GM04504 (cell line): Measurements from ENCODE around the gene ARID3A.

Source experiments
- DNase-seq: peaks from one replicate; pipeline ENCODE4 v3.0.0-alpha.2; 2012; ENCODE audit warnings: low read depth

Gene ARID3A

DNA sequence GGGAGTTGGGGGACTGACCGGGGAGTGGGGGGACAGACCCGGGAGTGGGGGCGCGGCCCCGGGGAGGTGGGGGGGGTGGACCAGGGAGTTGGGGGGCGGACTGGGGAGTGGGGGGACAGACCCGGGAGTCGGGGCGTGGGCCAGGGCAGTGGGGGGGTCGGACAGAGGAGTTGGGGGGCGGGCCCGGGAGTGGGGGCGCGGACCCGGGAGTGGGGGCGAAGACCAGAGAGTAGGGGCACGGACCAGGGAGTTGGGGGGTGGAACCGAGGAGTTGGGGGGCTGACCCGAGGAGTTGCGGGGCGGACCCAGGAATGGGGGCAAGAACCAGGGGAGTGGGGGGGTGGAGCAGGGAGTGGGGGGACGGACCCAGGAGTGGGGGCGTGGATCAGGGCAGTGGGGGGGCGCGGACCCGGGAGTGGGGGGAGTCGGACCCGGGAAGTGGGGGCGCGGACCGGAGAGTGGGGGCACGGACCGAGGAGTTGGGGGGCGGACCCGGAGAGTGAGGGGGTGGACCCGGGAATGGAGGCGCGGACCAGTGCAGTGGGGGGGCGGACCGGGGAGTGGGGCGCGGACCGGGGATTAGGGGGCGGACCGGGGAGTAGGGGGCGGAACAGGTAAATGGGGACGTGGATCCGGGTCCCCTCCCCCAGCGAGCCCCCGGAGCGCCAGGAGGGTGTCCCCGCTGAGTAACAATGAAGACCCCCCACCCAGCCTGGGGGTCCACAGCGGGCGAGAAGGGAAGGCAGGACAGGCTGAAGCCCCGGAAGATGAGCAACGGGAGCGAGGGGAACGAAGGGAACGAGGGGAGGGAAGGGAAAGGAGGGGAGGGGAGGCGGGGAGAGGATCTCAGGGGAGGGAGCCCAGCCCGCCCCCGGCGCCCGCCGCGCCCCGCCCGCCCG lies 13.4 kb upstream of the ARID3A start:
- DNase-seq: no peak

DNA sequence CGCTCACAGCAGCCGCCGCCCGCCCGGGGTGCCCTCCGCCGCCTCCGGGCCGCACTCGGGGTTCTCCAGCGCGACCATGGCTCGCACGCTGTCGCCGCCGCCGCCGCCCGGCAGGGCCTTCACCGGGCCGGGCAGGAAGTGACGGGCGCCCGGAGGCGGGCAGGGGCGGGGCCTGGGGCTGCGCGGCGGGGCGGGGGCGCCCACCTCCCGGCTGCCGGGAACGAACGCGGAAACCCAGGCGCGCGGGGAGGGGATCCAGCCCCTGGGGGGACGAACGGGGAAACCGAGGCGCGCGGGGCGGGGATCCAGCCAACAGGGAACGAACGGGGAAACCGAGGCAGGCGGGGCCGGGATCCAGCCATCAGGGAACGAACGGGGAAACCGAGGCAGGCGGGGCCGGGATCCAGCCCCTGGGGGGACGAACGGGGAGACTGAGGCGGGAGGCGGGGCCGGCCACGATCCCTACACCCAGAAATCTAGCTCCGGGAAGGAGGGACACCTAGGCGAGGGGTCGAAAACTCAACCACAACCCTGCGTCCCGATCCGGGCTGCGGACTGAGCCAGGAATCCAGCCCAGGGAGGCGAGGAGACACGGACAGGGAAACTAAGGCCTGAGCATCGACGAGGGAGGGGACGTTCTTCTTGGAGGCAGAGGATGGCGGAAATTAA lies 12.6 kb upstream of the ARID3A start, which contains the start of gene R3HDM4:
Gene R3HDM4, minus strand, starts transcription at position 140 of the 669 bp plus-strand sequence. Its CDS starts 62 bp downstream, at position 78.
- no peak for DNase-seq

DNA sequence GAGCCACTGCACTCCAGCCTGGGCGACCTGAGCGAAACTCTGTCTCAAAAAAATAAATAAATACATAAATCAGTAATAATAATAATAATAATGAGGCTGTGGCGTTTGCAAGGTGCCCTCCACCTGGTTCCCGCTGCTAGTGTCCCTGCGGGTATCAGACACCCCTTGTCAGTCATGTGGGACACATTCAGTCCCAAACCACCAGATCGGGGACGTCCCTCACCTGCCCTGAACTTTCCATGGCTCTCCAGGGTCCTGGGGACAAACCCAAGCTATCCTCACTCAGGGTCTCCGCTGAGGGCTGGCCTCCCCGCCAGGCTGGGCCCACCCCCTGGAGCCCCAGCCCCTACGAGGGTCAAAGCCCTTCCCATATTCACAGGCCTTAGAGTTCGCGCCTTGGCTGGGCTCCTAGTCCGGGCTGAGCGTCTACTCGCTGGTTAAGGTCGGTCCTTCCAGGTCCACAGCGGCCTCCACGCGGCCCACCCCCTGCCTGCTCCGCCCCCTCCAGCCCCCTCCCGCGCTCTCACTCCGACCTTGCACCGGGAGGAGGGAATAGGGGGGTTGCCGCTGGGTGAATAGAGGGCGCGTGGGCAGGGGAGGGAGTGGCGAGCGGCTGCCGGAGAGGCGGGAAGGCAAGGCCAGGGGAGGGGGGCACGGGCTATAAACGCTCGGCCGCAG lies 9.1 kb upstream of the ARID3A start:
- no peak for DNase-seq

DNA sequence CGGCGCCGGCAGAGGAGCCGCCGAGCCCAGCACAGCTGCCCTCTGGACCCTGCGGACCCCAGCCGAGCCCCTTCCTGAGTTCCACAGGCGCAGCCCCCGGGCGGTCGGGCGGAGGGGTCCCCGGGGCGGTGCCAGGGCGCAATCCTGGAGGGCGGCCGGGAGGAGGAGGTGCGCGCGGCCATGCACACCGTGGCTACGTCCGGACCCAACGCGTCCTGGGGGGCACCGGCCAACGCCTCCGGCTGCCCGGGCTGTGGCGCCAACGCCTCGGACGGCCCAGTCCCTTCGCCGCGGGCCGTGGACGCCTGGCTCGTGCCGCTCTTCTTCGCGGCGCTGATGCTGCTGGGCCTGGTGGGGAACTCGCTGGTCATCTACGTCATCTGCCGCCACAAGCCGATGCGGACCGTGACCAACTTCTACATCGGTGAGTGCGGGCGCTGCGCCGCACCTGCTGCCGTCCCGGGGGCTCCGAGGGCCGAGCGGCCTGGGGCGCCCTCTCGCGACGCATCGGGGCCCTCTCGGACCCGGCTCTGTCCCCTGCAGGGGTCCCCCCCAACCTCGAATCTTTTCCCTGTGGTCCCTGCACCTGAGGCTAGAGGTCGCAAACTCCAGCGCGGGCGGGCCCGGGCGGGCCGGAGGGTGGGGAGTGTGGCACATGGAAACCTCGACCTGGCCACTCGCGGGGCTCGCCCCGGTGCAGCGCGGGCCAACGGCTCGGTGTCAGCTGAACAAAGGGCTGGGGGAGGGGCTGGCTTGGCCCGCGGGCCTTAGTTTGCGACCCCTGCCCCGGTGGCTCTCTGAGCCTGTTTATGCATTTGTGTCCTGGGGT lies 8.3 kb upstream of the ARID3A start, which contains the start of gene KISS1R:
Gene KISS1R, plus strand, starts transcription at position 11 of the 829 bp plus-strand sequence. Its CDS starts 170 bp downstream, at position 181.
- DNase-seq: no peak

DNA sequence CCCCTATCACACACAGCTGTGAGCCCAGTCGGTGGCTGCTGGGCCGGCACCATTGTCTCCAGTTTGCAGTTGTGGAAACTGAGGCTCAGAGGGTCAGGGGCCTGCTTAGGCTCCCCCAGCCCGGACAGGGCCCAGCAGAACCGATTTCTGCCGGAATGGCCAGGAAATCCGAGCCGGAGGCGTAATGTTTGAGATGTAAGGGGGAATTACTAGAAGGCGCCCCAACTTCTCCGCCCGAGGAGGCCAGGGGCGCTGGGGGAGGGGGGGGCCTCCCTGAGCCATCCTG lies 7.7 kb upstream of the ARID3A start:
- no peak for DNase-seq

DNA sequence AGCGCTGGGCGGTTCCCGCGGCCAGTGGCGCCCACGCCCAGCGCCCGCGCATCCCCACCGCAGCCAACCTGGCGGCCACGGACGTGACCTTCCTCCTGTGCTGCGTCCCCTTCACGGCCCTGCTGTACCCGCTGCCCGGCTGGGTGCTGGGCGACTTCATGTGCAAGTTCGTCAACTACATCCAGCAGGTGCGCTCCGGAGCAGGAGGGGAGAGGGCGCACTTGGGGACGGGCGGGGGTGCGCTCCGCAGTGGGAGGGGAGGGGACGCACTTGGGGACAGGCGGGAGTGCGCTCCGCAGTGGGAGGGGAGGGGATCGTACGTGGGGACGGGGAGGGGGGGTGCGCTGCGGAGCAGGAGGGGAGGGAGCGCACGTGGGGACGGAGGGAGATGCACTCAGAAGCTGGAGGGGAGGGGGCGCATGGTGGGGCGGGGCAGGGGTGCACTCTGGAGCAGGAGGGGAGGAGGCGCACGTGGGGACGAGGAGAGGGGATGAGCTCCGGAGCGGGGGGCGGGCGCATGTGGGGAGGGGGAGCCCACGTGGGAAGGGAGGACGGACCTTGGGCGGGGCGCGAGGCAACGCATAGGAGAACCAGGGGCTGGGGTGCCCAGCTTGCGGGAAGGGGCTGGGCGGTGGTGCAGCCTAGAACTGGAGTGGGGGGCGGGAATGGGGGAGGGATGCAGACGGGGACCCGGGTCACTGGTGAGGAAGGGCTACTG lies 7.2 kb upstream of the ARID3A start:
- no peak for DNase-seq

DNA sequence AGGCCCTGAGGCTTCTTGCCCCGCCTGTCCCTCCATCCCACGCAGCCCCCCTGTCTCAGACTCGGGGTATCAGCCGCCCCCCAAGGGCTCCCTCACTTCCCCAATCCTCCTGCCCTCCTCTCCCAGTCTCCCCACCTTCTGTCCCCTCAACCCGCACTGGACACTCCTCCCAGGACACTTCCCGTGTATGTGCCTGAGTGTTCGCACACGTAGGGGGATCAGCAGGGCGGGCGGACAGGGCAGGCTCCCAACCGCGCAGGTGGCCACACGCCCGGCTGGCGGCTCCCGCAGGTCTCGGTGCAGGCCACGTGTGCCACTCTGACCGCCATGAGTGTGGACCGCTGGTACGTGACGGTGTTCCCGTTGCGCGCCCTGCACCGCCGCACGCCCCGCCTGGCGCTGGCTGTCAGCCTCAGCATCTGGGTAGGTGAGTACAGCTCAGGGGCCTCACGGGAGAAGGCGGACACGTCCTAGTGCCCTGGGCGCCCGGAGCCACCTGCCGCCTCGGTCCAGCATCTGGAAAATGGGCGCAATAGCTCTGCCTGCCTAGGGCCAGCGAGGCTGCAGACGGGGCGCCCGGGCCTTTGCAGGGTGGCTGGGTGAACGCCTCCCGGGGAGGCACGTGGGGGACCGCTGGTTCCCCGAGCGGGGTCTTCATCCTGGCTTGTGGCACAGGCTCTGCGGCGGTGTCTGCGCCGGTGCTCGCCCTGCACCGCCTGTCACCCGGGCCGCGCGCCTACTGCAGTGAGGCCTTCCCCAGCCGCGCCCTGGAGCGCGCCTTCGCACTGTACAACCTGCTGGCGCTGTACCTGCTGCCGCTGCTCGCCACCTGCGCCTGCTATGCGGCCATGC lies 6.4 kb upstream of the ARID3A start:
- no peak for DNase-seq

DNA sequence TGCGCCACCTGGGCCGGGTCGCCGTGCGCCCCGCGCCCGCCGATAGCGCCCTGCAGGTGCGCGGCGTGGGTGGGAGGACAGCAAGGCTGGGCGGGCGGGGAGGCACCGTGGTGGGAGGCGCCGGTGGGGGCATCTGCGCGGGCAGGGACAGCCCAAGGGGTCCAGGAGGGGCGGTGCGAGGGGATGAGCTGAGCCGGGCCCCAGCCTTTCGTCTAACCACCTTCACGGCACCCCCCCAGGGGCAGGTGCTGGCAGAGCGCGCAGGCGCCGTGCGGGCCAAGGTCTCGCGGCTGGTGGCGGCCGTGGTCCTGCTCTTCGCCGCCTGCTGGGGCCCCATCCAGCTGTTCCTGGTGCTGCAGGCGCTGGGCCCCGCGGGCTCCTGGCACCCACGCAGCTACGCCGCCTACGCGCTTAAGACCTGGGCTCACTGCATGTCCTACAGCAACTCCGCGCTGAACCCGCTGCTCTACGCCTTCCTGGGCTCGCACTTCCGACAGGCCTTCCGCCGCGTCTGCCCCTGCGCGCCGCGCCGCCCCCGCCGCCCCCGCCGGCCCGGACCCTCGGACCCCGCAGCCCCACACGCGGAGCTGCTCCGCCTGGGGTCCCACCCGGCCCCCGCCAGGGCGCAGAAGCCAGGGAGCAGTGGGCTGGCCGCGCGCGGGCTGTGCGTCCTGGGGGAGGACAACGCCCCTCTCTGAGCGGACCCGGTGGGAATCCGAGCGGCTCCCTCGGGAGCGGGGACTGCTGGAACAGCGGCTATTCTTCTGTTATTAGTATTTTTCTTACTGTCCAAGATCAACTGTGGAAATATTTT lies 5.6 kb upstream of the ARID3A start:
- DNase-seq: no peak

DNA sequence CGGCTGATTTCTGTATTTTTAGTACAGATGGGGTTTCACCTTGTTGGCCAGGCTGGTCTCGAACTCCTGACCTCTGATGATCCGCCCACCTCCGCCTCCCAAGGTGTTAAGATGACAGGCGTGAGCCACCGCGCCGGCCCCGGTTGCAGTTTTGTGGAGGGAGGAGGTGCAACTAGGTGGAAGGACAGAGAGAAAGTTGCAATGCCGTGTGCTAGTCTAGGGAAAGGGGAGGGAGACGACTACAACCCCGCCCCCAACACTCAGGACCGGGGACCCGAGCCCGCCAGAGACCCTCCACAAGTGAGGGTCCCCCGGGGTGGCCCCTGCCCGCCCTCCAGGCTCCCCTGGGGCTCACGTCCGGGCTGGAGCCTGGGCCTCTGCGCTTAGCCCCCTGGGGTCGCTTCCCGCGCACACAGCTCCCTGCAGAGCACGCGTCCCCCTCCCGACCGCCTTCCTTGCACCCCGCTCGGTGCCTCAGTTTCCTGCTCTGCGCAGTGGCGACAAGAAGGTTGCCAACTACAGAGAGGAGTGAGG lies 1.2 kb upstream of the ARID3A start:
- no peak for DNase-seq

DNA sequence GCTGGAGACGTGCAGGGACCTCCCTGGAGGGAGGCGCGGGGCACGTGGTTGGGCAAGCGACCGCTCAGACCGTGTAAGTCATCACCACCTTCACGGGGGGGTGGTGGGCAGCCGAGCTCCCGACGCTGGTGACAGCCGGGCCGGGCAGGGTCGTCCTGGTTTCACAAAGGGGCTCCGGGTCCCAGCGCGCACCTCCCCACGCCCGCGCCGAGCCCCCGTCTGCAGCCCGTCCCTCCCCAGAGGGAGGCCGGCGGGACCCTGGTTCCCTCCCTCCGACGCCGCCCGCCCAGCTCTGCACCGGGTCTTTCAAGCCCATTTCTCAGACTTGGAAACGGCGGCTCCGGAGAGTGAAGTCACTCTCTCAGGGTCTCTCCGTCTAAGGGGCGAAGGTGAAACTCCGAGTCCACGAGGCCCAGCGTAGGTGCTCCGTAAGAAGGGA lies 729 bp upstream of the ARID3A start:
- no peak for DNase-seq

DNA sequence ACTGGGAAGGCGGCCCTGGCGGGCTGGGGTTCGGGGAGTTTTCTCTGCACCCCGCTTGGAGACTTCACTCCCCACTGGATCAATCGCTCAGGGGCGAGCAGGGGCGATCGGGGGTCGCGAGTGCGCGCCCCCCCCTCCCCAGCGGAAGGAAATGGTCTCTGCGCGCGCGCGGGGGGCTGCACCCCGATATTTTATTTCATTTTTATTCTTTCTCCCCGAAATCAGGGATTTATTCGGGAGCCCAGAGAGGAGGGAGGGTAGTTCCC lies 421 bp downstream of the ARID3A start:
- no peak for DNase-seq

DNA sequence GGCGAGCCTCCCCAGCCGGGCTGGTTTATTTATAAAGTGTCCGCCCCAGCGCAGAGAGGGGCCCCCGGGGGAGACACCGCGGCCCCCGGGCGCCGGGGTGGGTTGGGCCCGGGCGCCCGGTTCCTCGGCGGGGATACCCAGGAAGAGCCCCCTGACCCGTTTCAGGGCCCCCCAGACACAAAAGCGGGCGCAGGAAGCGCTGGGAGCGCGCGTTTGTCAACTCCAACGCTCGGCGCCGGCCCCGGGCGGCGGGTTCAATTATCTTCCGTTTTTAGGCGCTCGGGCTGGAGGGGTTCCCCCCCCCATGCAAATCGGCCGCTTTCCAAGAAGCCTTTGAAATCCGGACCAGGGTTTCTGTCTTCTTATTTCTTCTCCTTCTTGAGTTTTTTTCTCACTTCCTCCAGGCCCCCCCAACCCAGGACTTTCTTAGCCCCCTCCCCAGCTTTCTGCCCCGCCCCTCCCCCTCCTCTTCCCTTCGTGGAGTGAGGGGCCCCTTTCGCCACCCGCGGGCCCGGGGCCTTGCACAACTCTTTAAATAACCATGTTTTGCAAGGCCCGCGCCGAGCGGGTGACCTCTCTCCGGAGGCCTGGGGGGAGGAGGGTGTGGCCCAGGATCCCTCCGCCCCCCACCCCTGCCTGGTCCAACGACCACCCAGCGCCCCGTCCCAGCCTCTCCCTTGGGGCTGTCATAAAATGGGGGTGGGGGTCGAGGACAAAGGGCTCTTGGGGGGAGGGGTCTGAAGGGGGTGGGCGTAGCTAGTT lies 935 bp downstream of the ARID3A start:
- DNase-seq: no peak

DNA sequence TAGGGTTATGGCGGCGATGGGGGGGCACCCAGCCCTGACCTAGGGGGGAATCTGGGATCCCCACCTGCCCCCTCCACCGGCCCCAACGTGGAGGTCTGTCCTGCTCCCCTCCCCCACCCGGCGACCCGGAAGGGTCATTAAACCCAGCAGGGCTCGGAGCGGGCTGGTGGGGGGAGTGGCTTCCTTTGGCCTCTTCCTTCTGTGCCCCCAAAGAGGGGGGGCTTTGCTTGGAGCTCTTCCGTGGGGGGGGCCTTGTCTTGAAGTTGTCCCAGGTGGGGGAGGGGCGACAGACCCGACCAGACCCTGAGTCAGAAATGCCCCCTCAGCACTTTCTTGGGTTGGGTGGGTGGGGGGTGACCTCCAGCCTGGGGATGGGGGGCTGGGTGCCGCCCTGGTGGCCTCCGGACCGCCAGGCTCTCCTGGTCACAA lies 1.5 kb downstream of the ARID3A start:
- DNase-seq: no peak

DNA sequence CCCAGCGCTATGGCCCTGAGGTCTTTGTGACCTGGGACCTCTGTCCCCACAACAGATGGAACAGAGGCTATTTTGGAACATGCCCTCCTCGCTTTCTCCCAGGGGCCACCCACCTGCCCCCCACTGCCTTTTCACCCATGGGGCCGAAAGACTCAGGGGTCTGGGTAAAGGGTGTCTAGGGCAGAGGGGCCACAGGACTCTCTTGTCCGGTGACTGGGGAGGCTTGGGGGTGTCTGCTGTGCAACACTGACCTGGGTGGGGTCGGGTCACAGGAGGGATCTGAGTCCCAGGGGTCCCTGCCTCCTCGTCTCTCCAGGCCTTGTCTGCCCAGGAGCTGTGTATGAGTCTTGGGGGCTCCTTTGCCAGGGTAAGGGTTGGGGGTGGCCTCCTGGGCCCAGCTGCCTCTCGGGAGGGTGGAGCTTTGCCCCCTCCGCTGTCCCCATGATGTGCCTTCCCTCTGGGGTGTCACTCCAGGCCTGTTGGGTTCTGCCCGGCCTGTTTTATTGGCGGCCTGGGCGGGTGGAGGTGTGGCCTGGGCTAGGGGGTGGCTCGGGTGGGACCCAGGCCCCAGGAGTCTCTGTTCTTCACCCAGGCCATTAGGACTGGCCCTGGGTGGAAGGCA lies 2.1 kb downstream of the ARID3A start:
- no peak for DNase-seq

DNA sequence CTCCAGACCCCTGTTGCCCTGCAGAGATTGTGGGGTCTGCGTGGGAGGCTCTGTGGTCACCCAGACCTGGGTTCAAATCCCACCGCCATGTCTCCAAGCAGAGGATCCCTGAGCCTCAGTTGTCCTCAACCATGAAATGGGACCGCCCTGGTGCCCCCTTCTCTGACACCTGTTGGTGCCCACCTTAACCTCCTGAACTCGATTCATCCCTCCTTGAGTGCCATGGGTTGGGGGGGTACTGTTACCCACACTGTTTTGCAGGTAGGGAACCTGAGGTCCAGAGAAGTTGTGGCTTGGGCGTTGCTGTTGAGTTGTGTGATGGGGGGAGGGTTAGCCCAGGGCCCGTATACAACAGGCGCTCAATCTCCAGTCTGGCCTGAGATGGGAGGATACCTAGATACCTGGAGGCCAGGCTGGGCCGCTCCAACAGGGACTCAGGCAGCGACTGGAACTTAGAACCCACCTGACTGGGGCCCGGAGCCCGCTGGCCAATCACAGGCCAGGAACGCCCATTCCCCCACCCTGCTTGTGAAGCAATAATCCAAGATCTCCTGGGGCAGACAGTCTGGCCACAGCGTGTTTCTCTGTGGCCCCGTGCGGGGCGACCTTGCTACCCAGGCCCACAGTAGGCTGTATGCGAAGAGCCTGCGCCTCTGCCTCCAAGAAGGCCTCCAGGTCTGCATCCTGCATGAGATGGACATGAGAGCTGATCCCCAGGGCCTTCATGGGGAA lies 2.8 kb downstream of the ARID3A start:
- DNase-seq: no peak

DNA sequence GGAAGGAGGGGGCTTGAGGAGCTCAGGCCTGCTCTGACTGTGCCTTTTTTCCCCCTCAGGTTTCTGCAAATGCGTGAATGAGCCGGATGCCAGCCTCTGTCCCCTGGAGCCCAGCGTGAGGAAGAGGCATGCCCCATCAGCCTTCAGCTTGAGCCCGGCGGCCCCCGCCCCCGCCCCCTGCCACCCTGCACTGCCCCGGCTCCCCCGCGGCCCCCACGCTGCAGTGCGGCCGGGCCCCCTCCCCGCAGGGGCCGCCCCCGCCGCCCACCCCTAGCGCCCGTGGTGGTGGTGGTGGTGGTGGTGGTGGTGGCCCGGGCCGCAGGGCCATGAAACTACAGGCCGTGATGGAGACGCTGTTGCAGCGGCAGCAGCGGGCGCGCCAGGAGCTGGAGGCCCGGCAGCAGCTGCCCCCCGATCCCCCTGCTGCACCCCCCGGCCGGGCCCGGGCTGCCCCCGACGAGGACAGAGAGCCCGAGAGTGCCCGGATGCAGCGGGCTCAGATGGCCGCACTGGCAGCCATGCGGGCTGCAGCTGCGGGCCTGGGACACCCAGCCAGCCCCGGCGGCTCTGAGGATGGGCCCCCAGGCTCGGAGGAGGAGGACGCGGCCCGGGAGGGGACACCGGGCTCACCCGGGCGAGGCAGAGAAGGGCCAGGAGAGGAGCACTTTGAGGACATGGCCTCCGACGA lies 3.5 kb downstream of the ARID3A start:
- no peak for DNase-seq

DNA sequence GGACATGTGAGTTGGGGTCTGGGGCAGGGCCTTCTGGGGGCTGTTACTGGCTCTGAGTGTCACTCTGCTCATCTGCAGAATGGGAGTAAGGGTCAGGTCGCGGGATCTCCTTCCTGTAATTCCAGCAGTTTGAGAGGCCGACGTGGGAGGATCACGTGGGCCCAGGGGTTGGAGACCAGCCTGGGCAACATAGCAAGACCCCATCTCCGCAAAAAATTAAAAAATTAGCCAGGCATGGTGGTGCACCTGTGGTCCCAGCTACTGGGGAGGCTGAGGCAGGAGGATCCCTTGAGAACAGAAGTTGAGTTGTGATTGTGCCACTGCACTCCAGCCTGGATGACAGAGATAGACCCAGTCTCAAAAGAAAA lies 4.0 kb downstream of the ARID3A start:
- DNase-seq: no peak
